Calu3 (cell line): ENCODE results near the gene PLLP. TPM values are rescaled to one million over a fixed set of nuclear protein-coding genes. Genes with fewer than 3 reads are reported as not detected.

Source experiments
- BruUV-seq: library from RNA; stranded (reverse); fragments of 400-500 nt; replicated peaks from 2 replicates; lab custom pipeline; 2021; lab: Mats Ljungman, UMichigan
- CTCF ChIA-PET: fragments of 300-600 bp; sonication (Branson Sonifier 250); formaldehyde crosslinking; loops from one replicate; lab custom pipeline; 2022; ENCODE audit warnings: antibody characterized with exemption; lab: Charles Lee
- DNase-seq: peaks from one replicate; pipeline ENCODE4 v3.0.0; 2022
- H3K27ac Mint-ChIP-seq: one replicate; pipeline ENCODE4 v1.8.0; 2022; ENCODE audit warnings: mixed read lengths; ENCODE audit not compliant: unreplicated experiment
- H3K27me3 Mint-ChIP-seq: one replicate; pipeline ENCODE4 v1.8.0; 2022; ENCODE audit warnings: mixed read lengths; ENCODE audit not compliant: unreplicated experiment
- H3K36me3 Mint-ChIP-seq: one replicate; pipeline ENCODE4 v1.8.0; 2022; ENCODE audit warnings: mild to moderate bottlenecking, moderate library complexity, mixed read lengths; ENCODE audit not compliant: insufficient read depth, unreplicated experiment
- H3K4me1 Mint-ChIP-seq: one replicate; pipeline ENCODE4 v1.8.0; 2022; ENCODE audit warnings: mild to moderate bottlenecking, low read depth, mixed read lengths; ENCODE audit not compliant: unreplicated experiment
- H3K4me3 Mint-ChIP-seq: one replicate; pipeline ENCODE4 v1.8.0; 2022; ENCODE audit warnings: mild to moderate bottlenecking, low read depth, moderate library complexity, mixed read lengths; ENCODE audit not compliant: unreplicated experiment
- H3K9me3 Mint-ChIP-seq: one replicate; pipeline ENCODE4 v1.8.0; 2022; ENCODE audit warnings: low read depth, mixed read lengths; ENCODE audit not compliant: unreplicated experiment
- intact Hi-C: fragments of 100-400 bp; cut with micrococcal nuclease; formaldehyde crosslinking; loops from one replicate; pipeline ENCODE4 v1.10.0; 2022; ENCODE audit not compliant: unreplicated experiment
- total RNA-seq: library from RNA; stranded (reverse); gene quantifications from 2 replicates; pipeline ENCODE4 v1.2.3, GENCODE V29; 2022
- TF ChIP-seq, protein P1 (sequence below): fragments of 200-600 bp; IDR thresholded peaks from one replicate; pipeline ENCODE4 v1.8.0; 2022; ENCODE audit warnings: antibody characterized with exemption; ENCODE audit not compliant: unreplicated experiment

Gene PLLP
- total RNA-seq, 1 experiment from 2014 or later, result 38.3 TPM

GRCh38 chr16:57233944-57234706 lies 50.3 kb downstream of the PLLP start:
- peaks cover 50% of the 10 kb centered on the region for H3K36me3 Mint-ChIP-seq

DNA sequence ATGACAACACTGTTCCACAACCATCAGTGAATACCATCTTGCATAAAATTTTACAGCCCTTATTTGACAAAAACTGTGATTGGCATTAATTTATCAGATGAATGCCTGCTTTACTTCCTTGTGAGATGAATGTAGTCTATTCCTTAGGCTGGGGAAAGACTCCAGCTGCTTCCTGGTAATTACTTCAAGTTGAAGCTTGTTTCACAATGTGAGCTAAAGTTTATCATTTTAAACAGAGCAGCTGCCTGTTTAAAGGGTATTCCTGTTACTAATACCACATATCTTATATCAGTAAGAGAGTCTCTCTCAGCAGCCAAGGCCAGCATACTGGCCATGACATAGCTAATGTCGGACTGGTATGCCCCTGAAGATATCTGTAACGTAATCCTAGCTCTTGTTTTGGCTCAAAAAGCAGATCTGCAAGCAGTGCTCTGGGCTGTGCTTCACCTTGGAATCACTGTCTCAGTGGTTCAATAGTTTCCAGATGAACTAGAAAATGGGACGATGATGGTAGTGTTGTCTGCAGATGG lies 52.6 kb downstream of the PLLP start:
- TF ChIP-seq, protein P1, sequence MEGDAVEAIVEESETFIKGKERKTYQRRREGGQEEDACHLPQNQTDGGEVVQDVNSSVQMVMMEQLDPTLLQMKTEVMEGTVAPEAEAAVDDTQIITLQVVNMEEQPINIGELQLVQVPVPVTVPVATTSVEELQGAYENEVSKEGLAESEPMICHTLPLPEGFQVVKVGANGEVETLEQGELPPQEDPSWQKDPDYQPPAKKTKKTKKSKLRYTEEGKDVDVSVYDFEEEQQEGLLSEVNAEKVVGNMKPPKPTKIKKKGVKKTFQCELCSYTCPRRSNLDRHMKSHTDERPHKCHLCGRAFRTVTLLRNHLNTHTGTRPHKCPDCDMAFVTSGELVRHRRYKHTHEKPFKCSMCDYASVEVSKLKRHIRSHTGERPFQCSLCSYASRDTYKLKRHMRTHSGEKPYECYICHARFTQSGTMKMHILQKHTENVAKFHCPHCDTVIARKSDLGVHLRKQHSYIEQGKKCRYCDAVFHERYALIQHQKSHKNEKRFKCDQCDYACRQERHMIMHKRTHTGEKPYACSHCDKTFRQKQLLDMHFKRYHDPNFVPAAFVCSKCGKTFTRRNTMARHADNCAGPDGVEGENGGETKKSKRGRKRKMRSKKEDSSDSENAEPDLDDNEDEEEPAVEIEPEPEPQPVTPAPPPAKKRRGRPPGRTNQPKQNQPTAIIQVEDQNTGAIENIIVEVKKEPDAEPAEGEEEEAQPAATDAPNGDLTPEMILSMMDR, result no peak
- no peaks in the 10 kb centered on the region for H3K9me3 Mint-ChIP-seq
- DNase-seq, result no peak
- no peaks in the 10 kb centered on the region for H3K4me1 Mint-ChIP-seq
- H3K4me3 Mint-ChIP-seq, result no peak overlapping the region
- no peaks in the 10 kb centered on the region for H3K27me3 Mint-ChIP-seq
- CTCF ChIA-PET, result interaction anchor here (0.5 kb wide), 1 partner anchor 268 kb away, joined by 3 read pairs; no protein-coding TSS in a partner anchor
- no TSS peak for BruUV-seq
- intact Hi-C loops, result no loop called here
- no peak overlapping the region for H3K27ac Mint-ChIP-seq
- H3K36me3 Mint-ChIP-seq, result peaks cover 56% of the 10 kb centered on the region

More at GRCh38 chr16:57233944-57234706, 50.3 kb downstream of the PLLP start:
- H3K4me1 Mint-ChIP-seq, result no peaks in the 10 kb centered on the region
- TF ChIP-seq, protein P1, result no peak
- H3K27ac Mint-ChIP-seq, result no peak overlapping the region
- H3K4me3 Mint-ChIP-seq, result no peak overlapping the region
- no peak for DNase-seq
- intact Hi-C loops, result no loop called here
- CTCF ChIA-PET, result no interaction called here
- no peaks in the 10 kb centered on the region for H3K27me3 Mint-ChIP-seq
- BruUV-seq, result no TSS peak
- H3K9me3 Mint-ChIP-seq, result no peaks in the 10 kb centered on the region

DNA sequence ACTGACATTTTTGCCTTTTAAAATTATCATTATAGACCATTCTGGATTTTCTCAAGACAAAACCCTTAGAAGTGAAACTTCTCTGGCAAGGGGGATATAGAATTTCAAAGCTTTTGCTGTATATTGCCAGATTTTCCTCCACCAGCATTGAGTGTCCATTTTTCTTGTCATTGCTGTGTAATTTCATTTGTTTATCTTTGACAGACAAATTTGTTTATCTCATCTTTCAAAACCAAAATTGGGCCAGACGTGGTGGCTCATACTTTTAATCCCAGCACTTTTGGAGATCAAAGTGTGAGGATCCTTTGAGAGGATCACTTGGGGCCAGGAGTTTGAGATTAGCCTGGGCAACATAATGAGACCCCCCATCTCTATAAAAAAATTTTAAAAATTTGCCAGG lies 55.4 kb downstream of the PLLP start:
- Mint-ChIP-seq H3K9me3 (no peaks in the 10 kb centered on the region), H3K4me1 (no peaks in the 10 kb centered on the region), H3K27ac (no peak overlapping the region), H3K36me3 (peaks cover 43% of the 10 kb centered on the region), H3K4me3 (no peak overlapping the region), H3K27me3 (no peaks in the 10 kb centered on the region)
- CTCF ChIA-PET, result interaction anchor here (0.6 kb wide), 1 partner anchor 122 kb away, joined by 7 read pairs; no protein-coding TSS in a partner anchor
- BruUV-seq, result no TSS peak
- TF ChIP-seq, protein P1, result no peak
- no peak for DNase-seq
- intact Hi-C loops, result no loop called here

DNA sequence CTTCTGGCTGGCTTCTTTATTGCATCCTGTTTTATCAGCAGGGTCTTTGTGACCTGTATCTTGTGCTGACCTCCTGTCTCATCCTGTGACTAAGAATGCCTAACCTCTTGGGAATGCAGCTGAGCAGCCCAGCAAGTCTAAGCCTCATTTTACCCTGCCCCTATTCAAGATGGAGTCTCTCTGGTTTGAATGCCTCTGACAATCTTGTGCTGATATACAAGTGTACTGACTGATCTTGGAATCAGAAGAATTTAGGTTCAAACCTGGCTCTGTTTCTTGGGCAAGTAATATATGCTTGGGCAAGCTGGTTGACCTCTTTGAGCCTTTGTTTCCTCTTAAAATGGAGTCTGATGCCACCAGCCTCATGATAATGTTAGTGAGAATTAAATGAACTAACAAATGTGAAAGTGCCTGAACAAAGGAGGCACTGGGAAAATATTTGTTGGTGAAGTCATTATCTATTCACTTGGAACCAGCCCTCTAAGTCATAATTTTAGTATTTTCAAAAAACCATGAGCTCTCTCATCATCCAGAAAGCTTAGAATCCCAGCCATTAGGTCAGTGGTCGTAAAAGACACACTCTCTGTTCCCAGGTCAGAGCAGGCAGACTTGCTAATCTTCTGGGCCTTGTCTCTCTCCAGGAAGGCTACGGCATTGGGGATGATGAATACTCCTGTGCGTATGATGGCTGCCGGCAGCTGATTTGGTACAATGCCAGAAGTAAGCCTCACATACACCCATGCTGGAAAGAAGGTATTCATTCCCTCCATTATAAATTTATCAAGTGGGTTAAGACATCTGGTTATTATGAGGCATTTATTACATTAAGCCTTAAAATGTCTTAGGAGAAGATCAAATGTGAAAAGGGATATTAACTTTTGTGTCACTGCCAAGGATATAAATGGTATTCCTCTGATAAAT lies 57.5 kb downstream of the PLLP start:
- CTCF ChIA-PET, result no interaction called here
- H3K27ac Mint-ChIP-seq, result no peak overlapping the region
- H3K27me3 Mint-ChIP-seq, result no peaks in the 10 kb centered on the region
- no peaks in the 10 kb centered on the region for H3K4me1 Mint-ChIP-seq
- DNase-seq, result no peak
- intact Hi-C loops, result no loop called here
- BruUV-seq, result no TSS peak
- TF ChIP-seq, protein P1, result no peak
- H3K36me3 Mint-ChIP-seq, result peaks cover 33% of the 10 kb centered on the region
- H3K9me3 Mint-ChIP-seq, result no peaks in the 10 kb centered on the region
- no peak overlapping the region for H3K4me3 Mint-ChIP-seq
